PC-9 (cell line): Measurements from ENCODE around the gene PANX1. TPM values are rescaled to one million over a fixed set of nuclear protein-coding genes. Genes with fewer than 3 reads are reported as not detected.

Experiments used
- BruUV-seq: library from RNA; stranded (reverse); fragments of 400-500 nt; replicated peaks from 2 replicates; lab custom pipeline; 2021; lab: Mats Ljungman, UMichigan
- CTCF ChIA-PET: fragments of 300-600 bp; sonication (Branson Sonifier 250); formaldehyde crosslinking; loops from one replicate; lab custom pipeline; 2022; ENCODE audit warnings: antibody characterized with exemption; lab: Charles Lee
- POLR2A ChIA-PET: fragments of 300-600 bp; sonication (Branson Sonifier 250); formaldehyde crosslinking; loops from one replicate; lab custom pipeline; 2022; ENCODE audit warnings: antibody characterized with exemption; ENCODE audit not compliant: unreplicated experiment; lab: Charles Lee
- DNase-seq, 2 experiments: peaks; one replicate each; pipeline versions ENCODE4 v3.0.0 to v3.0.0-alpha.2; 2015 to 2022; ENCODE audit warnings: mixed read lengths in 1 of 2
- H2AFZ ChIP-seq: fragments of 200-600 bp; sonication (generic); 2 replicates; pipeline ENCODE4 v1.8.1; 2017; ENCODE audit warnings: antibody characterized with exemption
- H3F3A ChIP-seq: fragments of 200-600 bp; sonication (generic); 2 replicates; pipeline ENCODE4 v1.8.1; 2017; ENCODE audit warnings: antibody characterized with exemption, mild to moderate bottlenecking, low read depth; ENCODE audit not compliant: insufficient read depth
- H3K27ac ChIP-seq: fragments of 200-600 bp; sonication (generic); 2 replicates; pipeline ENCODE4 v1.6.1; 2016; ENCODE audit warnings: mixed run types
- H3K27me3 ChIP-seq: fragments of 200-600 bp; sonication (generic); 2 replicates; pipeline ENCODE4 v1.6.1; 2016; ENCODE audit warnings: low read depth, mixed run types; ENCODE audit not compliant: insufficient read depth
- H3K36me3 ChIP-seq: fragments of 200-600 bp; sonication (generic); 2 replicates; pipeline ENCODE4 v1.6.1; 2016; ENCODE audit warnings: low read depth, mixed run types
- H3K4me1 ChIP-seq: fragments of 200-600 bp; sonication (generic); replicated peaks from 2 replicates; pipeline ENCODE4 v1.6.1; 2016; ENCODE audit warnings: mixed run types; ENCODE audit not compliant: insufficient read depth
- H3K4me2 ChIP-seq: fragments of 200-600 bp; sonication (generic); 2 replicates; pipeline ENCODE4 v1.6.1; 2017; ENCODE audit warnings: mixed run types
- H3K4me3 ChIP-seq: fragments of 200-600 bp; sonication (generic); 2 replicates; pipeline ENCODE4 v1.6.1; 2016; ENCODE audit warnings: mixed run types
- H3K79me2 ChIP-seq: fragments of 200-600 bp; sonication (generic); 2 replicates; pipeline ENCODE4 v1.6.1; 2017; ENCODE audit warnings: low read depth, mixed run types
- H3K9me2 ChIP-seq: fragments of 200-600 bp; sonication (generic); 2 replicates; pipeline ENCODE4 v1.8.1; 2017; ENCODE audit warnings: mild to moderate bottlenecking; ENCODE audit not compliant: insufficient read depth
- H3K9me3 ChIP-seq: fragments of 200-600 bp; sonication (generic); 2 replicates; pipeline ENCODE4 v1.8.1; 2016; ENCODE audit warnings: low read depth; ENCODE audit not compliant: insufficient read depth
- H4K20me1 ChIP-seq: fragments of 200-600 bp; sonication (generic); 2 replicates; pipeline ENCODE4 v1.8.1; 2017; ENCODE audit not compliant: insufficient read depth
- CTCF ChIP-seq: fragments of 200-600 bp; sonication (generic); conservative IDR thresholded peaks from 2 replicates; pipeline ENCODE4 v1.6.1; 2017; ENCODE audit warnings: mixed run types, antibody characterized with exemption, mild to moderate bottlenecking, moderate library complexity
- EZH2 ChIP-seq: fragments of 200-600 bp; sonication (generic); IDR thresholded peaks from 2 replicates; pipeline ENCODE4 v1.8.0; 2017; ENCODE audit warnings: antibody characterized with exemption, low read depth
- intact Hi-C: fragments of 100-400 bp; cut with micrococcal nuclease; formaldehyde crosslinking; loops from one replicate; pipeline ENCODE4 v1.10.0; 2022; ENCODE audit not compliant: unreplicated experiment
- total RNA-seq: library from RNA; stranded (reverse); gene quantifications from 2 replicates; pipeline ENCODE4 v1.2.3, GENCODE V29; 2021

The PANX1 gene
- total RNA-seq, 1 experiment from 2014 or later = 12.6 TPM

DNA sequence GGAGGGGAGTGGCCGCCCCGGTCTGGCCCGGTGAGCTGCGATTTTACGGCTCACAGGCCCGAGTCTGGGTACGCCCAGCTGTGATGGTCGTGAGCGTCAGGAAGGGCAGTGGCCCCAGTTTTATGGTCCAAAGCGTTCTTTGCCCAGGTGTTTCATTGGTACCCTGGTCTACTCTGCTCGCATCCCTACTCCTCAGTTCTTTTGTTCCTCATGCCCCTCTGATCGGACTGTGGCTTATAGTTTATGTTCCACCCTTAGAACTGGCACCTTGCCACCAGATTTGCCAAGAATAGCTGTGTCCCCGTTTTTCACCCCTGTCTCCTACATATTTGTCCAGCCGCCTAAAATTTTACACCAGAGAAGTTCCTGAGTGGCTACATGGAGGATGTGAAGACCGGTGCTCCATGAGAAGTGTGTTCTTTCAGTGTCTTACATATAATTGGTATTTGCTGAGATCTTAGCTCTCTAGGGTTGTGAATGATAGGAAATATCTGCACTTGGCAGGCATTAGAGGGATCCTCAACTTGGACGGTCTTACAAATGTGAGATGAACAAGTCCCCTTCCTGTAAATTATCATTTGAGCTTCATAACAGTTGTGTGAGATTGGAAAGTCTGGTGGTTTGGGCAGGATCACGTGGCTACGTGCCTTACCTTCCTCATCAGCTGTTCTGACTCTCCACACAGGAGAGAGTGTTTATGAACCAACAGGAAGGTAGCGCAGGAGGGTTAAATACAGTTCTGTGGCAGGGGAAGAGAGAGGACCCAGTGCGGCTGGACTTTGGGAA is 1.1 kb downstream of the PANX1 start:
- intact Hi-C loops = loop anchor here (5.0 kb wide), 1 partner anchor 363 kb away; the partner anchor contains the start of genes ANKRD49 and MRE11
- H3K4me2 ChIP-seq = peak overlapping the region; percentile 94
- H3K36me3 ChIP-seq = no peaks in the 10 kb centered on the region
- peaks cover 41% of the 10 kb centered on the region for H3F3A ChIP-seq
- H4K20me1 ChIP-seq = no peaks in the 10 kb centered on the region
- TF ChIP-seq EZH2 (no peak), CTCF (no peak)
- no peak for DNase-seq
- TSS peak; percentile 38 for BruUV-seq
- peak overlapping the region; percentile 93 for H2AFZ ChIP-seq
- H3K4me1 ChIP-seq = peaks cover 60% of the 10 kb centered on the region
- no peaks in the 10 kb centered on the region for H3K9me3 ChIP-seq
- peak overlapping the region; percentile 92 for H3K4me3 ChIP-seq
- no peaks in the 10 kb centered on the region for H3K9me2 ChIP-seq
- ChIA-PET CTCF (no interaction called here), POLR2A (interaction anchor here (0.9 to 1.4 kb wide), 2 partner anchors 15 to 388 kb away, joined by 3 to 9 read pairs; partner anchors contain the start of genes C11orf54 and TAF1D)
- no peaks in the 10 kb centered on the region for H3K27me3 ChIP-seq
- H3K27ac ChIP-seq = peak overlapping the region; percentile 86
- peaks cover 77% of the 10 kb centered on the region for H3K79me2 ChIP-seq

DNA sequence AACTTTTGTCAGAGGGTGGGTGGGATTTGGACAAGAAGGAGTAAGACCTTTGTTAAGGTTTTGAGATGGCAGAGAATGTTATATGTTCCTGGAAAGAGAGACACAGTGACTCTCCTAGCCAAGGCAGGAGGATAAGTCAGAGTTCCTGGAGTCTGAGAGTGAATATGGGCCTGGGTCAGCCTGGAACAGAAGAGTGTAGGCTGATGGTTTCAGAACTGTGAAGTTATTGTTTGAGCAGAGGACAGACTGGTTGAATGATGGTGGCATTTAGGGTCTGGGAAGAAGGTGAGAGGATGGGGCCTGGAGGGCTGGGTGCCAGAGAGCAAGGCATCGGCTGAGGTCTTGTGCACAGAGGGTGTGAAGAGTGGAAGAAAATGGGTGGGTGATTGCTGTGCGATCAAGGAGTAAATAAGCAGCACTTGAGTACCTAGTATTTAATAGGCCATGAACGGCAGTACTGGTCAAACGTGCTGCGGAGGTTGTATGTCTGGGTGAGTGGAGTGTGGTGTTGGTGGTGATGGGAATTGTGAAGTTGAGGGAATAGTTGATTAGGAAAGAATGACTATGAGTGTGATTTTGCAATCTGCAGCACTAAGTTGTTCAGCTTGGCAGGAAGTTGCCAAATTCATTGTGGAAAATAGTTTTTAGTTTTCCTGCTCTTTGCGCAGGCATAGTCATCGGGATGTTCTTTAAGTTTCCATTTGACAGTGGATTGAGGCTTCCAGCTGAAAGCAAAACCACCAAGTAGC is 1.8 kb downstream of the PANX1 start:
- Histone ChIP-seq H3K9me3 (no peaks in the 10 kb centered on the region), H4K20me1 (no peaks in the 10 kb centered on the region), H3K9me2 (no peaks in the 10 kb centered on the region), H3K4me2 (peak overlapping the region; percentile 94), H3K36me3 (no peaks in the 10 kb centered on the region), H3K27ac (peak overlapping the region; percentile 86), H2AFZ (no peak overlapping the region), H3K4me1 (peaks cover 67% of the 10 kb centered on the region), H3F3A (peaks cover 44% of the 10 kb centered on the region), H3K27me3 (no peaks in the 10 kb centered on the region), H3K4me3 (peak overlapping the region; percentile 92), H3K79me2 (peaks cover 85% of the 10 kb centered on the region)
- ChIA-PET CTCF (interaction anchor here (0.6 kb wide), 1 partner anchor 21 kb away, joined by 3 read pairs; no protein-coding TSS in a partner anchor), POLR2A (no interaction called here)
- DNase-seq = peak in 1 of 2 experiments; percentile 86
- TF ChIP-seq EZH2 (no peak), CTCF (no peak)
- intact Hi-C loops = no loop called here
- no TSS peak for BruUV-seq

DNA sequence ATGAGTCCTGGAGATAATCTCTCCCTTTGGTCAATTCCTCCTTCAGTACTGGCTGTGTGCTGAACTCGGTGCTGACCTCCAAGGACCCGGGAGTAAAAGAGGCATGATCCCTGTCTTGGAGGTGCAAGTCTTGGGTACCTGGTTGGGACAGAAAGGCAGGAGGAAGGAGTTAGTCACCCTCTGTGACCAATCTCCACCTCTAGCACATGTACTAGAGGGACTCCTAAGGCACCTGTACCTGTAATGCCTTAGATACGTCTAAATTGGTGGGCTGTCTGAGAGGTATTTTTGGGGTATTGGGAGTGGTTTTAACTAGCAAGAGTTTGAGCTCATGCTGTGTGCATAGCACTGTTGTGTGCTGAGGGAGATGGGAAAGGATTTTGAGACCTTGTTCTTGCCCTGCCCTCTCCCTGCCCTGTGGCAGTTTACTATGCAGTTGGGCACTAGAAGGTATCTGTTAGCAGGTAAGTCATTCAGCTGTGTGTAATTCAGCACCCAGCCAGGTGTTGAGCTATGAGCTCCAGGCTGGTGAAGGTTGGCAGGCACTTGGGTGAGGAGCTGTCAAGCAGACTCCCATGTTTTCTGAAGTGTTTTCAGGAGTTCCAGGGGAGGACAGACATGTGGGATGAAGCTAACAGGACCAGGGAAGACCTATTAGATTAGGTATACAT is 2.5 kb downstream of the PANX1 start:
- Histone ChIP-seq H2AFZ (no peak overlapping the region), H3K27ac (peak overlapping the region; percentile 86), H3K4me1 (peaks cover 74% of the 10 kb centered on the region), H3K4me3 (peak overlapping the region; percentile 92; the same call in 1 of the 2 replicates), H3K9me3 (no peaks in the 10 kb centered on the region), H3K4me2 (peak overlapping the region; percentile 94), H3K9me2 (no peaks in the 10 kb centered on the region), H4K20me1 (no peaks in the 10 kb centered on the region), H3K27me3 (no peaks in the 10 kb centered on the region), H3K36me3 (no peaks in the 10 kb centered on the region), H3F3A (peaks cover 51% of the 10 kb centered on the region), H3K79me2 (peaks cover 88% of the 10 kb centered on the region)
- POLR2A ChIA-PET = interaction anchor here (0.5 kb wide), 1 partner anchor 391 kb away, joined by 30 read pairs; no protein-coding TSS in a partner anchor
- CTCF ChIA-PET = interaction anchor here (0.6 kb wide), 1 partner anchor 20 kb away, joined by 3 read pairs; no protein-coding TSS in a partner anchor
- DNase-seq = peak in 1 of 2 experiments; percentile 60
- TF ChIP-seq EZH2 = no peak
- no peak for TF ChIP-seq CTCF
- intact Hi-C loops = no loop called here
- BruUV-seq = no TSS peak
